ENCODE results near the gene SLC22A12.

The SLC22A12 gene

GRCh38 chr11:64629103-64629502, 38.1 kb downstream of the SLC22A12 start:
- no peak for DNase-seq

- no peak for DNase-seq
Measured at GRCh38 chr11:64629796-64630562, 39.0 kb downstream of the SLC22A12 start.

- DNase-seq: no peak
Measured at GRCh38 chr11:64631675-64632074, 40.7 kb downstream of the SLC22A12 start.

- no peak for DNase-seq
Measured at GRCh38 chr11:64632237-64632636, 41.2 kb downstream of the SLC22A12 start.

DNA sequence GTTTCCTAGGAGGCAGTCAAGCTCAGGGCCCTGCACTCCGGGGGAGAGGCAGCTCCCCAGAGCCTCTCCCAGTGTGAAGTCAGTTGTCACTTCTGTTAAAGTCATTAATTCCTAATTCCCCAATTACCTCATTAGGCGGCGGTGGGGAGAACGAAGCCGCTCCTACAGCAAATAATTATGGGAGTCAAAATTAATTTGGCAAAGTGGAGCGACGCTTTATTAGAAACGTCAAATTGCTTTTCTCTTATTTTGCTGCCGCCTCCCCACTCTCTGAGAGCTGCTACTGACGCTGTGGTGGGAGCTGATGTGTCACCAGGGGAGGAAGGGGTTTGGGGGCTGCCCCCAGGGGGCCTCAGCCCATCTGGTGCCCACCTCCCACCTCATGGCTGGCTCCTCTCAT, 41.6 kb downstream of the SLC22A12 start:
- DNase-seq: no peak

DNA sequence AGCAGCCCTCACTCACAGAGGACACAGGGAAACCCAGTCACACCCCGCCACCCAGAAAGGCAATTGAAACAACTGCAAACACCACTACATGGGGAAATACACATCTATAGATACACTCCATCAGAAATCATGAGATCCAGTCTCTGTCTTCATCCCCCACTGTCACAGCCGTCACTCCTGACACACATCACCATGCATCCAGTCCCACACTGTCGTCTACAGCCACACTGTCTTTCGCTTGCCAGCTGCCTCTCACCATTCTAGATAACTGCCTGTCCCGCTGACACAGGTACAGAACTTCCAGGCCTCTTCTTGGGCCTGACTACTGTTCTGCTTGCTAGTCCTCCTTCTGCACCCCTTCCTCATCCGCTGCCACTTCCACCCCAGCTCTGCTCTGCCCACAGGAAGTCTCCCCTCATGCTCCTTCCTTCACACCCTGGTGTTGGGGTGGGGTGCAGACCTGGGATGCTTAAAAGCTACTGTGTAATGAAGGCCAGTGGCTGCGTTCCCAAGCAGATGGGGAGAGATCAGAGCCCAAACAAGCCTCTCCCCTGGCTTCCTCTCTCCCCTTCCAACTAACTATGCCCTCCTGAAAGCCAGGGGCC, 42.6 kb downstream of the SLC22A12 start:
- DNase-seq: no peak

GRCh38 chr11:64637334-64638017, 46.5 kb downstream of the SLC22A12 start:
- DNase-seq: no peak

DNA sequence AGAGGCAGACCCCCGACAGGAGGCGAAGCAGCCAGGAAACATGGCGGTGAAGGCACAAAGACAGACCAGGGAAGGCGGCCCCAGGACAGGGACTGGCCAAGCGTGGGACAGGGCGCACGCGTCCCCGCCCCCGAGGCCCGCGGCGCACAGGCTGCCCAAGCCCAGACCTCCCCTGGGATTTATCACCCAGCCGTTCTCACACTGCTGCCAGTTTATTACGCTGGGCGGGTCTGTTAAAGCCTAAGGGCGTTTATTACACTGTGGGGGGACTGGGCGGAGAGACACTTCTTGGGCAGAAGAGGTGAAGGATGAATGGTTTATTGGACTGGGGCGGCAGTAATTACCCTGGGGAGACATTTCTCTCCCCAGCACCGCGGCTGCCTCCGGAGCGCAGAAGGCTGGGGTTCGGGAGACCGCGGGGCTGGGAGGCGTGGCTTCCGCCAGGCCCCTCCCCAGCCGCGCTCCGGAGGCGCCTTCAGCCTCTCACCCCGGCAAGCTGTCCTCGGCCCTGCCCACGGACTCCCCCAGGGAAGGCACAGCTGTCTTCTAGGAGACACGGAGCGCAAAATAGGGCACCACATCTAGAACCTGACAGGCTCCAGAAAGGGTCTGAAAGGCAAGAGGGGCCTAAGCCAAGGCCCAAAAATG, 47.1 kb downstream of the SLC22A12 start:
- no peak for DNase-seq

DNA sequence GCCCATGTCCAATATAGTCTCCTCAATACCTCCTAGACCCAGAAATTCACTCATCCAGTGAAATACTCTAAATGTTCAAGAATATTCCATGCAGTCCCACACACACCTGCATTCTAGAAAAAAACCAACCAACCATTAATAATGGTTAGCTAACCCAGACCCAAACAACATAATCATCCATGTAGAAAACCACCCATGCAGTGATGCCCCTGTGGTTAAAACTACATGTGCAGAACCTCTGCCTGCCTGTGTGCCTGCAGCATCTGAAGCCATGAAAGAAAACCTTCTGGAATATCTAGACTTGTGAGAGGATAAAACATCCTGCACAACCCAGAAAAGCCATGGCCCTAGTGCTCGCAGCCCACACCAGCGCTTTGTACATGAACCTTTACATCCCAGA, 47.8 kb downstream of the SLC22A12 start:
- no peak for DNase-seq

DNA sequence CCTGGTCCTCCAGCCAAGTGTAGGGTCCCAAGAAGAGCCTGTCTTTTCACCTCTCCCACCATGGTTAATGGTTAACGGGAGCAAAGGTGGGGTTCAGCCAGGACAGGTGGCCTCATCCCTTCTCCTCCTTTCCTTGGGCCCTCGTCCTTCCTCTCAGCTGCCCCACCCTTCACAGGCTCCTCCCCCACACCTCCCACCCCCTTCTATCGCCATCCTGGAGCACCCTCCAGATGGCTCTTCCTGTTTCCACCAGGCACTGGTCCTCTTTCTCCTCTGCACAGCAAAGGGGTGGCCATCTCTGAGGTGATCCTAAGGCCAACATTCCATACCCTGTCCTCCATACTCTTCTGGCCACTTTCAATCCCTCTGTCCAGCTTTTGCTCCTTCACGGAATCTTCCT, 48.9 kb downstream of the SLC22A12 start:
- DNase-seq: no peak

DNA sequence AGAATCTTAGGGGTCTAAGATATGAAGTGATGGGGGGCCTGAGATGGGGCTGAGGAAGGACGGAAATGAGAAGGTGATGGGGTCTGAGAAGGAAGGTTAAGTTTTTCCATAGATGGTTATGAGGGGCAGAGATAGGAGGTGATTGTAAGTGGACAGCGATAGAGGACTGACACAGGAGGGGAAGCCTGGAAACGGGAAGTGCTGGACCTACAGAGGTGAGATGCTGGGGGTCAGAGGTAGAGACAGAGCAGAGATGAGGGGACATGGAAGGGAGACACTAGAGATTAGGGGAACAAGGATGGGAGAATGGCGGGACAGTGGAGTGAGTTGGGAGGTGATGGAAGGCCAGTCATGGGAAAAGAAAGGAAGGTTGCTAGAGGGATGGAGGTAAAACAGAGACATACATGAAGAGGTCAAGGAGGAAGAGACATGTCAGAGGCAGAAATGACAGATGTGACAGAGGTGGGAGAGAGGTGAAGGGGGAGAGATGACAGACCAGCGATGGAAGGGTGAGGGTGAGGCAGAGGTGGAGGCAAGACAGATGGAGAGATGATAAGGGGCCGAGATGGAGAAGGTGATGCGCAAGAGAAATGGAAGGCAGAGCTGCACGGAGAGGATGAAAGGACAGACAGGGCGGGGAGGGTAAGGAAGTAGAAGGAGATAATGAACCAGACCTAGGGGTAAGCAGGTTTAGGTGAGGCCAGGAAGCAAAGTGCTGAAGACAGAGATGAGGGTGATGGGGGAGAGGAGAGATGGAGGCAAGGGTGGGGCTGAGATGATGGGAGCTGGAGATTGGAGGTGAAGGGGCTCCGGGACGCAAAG, 50.8 kb downstream of the SLC22A12 start:
- no peak for DNase-seq

GRCh38 chr11:64642418-64642735, 51.4 kb downstream of the SLC22A12 start:
- no peak for DNase-seq

DNA sequence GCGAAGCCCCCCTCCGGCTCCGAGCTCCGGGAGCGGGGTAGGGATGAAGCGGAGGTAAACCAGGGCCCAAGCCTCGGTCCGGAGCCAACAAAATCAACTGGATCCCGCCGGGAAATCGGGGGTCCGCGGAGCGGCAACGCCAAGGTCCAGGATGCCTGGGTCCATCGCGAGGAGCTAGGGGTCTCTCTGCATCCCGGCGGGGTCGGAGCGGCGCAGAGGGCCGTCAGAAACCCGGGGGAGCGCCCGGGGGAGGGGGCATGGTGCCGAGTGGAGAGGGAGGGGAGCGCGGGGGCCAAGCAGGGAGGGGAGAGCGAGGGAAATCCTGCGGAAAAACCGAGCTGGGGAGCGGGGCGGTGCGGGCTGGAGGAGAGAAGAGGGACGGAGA, 51.8 kb downstream of the SLC22A12 start:
- DNase-seq: no peak

- DNase-seq: no peak
Measured at GRCh38 chr11:64643256-64643881, 52.3 kb downstream of the SLC22A12 start.

DNA sequence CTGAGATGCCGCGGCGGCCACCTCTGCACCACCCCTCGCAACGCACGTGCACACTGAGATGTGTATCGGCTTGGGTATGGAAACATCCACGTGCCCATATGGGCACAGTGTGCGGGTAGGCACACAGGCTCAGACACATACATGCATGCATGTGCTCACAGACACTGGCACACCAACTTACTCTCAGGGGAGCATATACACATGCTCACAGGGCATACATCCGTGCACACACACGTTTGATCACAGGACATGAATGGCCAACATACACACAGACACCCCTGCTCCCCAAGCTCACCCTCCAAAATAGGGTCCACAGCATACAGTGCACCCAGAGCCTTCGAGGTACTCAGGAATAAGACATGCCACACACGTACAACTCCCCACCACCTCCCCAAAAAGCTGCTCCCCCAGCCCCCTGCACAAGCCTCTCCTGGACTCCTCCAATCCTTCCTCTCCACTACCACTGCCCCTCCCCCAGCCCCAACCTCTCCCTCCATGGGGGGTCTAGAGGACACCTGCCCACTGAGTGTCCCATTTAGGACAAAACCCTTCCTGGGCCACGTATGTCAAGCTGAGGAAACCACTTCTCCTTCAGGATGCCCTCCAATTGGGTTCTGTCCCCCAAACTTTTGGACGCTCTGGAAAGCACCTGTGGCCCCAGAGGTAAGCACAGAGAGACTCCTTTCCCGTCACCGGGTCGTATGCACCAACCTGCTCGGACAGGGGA, 53.1 kb downstream of the SLC22A12 start:
- no peak for DNase-seq

DNA sequence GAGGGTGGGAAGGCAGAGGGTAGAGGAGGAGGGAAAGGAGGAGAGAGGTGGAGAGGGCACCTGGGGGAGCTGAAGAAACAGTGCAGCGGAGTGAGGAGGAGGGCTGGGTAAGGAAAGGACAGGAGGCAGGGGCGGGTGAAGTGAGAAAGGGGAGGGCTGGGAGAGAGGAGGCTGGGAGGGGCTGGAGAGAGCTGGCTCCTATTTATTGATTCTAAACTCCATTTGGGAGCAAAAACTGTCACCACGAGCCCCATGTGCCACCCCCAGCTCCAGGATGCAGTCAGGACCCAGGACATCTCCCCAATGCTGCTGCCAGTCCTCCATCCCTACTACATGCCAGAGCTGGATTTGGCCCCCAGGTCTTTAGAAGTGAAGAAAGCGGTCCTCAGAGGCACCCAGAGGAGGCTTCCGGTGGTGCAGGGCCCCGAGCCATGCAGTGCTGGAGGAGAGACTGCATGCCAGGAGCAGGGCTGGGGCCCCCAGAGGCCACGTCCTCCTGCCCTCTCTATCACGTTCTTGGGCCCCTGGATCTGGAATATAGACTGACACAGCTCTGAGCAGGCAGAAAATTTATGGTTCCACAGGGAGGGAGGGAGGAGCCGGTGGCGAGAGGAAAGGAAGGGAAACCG, 53.7 kb downstream of the SLC22A12 start:
- DNase-seq: no peak

- DNase-seq: no peak
Measured at GRCh38 chr11:64647019-64647779, 56.2 kb downstream of the SLC22A12 start.

DNA sequence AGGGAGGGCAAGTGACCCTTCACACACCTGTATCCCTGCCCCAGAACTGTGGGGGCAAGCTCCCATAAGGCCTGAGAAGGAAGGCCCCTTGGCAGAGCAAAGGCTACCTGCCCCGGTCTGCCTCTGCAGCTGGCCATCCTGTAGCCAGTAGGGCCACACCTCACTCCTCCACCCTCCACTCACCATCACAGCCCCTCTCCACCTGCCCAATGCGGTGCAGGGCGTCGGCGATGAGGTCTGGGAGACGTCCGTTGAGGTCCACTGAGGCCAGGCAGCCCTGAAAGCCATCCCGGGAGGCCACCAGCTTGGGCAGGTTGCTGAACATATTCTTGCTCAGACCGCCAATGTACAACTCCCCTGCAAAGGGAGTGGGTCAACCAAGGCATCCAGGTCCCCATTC, 57.5 kb downstream of the SLC22A12 start:
- no peak for DNase-seq

DNA sequence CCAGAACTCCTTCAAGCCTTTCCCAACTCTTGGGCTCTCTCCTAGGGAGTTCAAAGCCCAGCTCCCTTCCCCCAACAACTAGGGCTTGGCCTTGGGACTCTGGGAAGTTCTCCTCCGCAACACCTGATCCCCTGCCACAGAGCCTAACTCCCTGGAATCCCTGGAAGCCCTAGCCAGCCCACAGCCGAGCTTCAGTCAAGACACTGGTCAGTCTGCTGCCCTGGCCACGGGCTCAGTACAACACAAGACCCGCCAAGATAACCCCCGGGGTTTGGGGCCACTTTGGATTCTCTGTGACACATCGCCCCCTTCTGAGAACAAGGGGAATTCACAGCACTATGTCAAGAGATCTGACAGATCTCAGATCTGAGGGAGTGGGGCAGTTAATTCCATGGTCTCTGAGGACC, 58.3 kb downstream of the SLC22A12 start:
- DNase-seq: no peak

DNA sequence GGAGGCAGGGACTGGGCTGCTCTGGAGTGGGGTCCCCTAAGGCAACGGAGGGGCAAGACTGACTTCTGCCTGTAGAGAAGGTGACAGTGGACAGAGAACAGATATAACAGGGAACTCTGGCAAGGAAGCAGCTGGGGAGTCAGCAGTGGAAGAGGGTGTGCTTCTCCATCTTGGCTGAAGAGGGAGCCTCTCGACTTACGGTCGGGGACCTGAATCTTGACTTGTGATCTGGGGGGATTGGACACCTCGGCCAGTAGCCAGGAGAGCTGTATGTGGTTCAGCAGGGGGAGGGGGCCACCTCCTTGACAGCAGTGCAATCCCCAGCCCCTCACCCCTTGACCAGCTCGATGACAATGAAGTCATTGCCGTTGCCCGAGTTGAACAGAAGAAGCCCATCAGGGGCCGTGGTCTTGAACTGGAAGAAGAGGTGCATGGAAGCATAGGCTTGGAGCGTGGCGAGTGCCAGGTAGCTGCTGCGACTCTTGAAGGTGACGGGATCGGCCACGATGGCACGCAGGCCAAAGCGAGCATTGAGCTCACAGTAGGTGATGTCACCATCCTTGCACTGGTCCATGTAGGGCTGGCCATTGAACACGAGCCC, 60.0 kb downstream of the SLC22A12 start:
- no peak for DNase-seq
